Stimulated activated naive B cell treated with anti-CD40 and anti-IgM and Interleukin-4, amounts not matched to agents 10 μg/mL and 1 μg/mL and 100 μg/mL, for 72 hours (primary cell): ENCODE data around the gene CACNG3.

Experiments
- ATAC-seq, 2 donors: fragments of 150-1000 bp; cut with Tn5 transposase; replicated peaks; 2 replicates each; pipeline ENCODE4 v1.10.0; 2021; ENCODE audit warnings: moderate library complexity in 1 of 2
- DNase-seq: peaks from one replicate; pipeline ENCODE4 v3.0.0; 2021
- H3K27ac Mint-ChIP-seq: one replicate; pipeline ENCODE4 v1.8.0; 2022; ENCODE audit warnings: mild to moderate bottlenecking, mixed read lengths
- H3K27me3 Mint-ChIP-seq, 2 donors: one replicate each; pipeline ENCODE4 v1.8.0; 2022; ENCODE audit warnings: mixed read lengths in 2 of 2
- H3K36me3 Mint-ChIP-seq, 2 donors: one replicate each; pipeline ENCODE4 v1.8.0; 2022; ENCODE audit warnings: mixed read lengths in 2 of 2, mild to moderate bottlenecking in 1 of 2
- H3K4me1 Mint-ChIP-seq, 2 donors: one replicate each; pipeline ENCODE4 v1.8.0; 2022; ENCODE audit warnings: mixed read lengths in 2 of 2, mild to moderate bottlenecking in 1 of 2
- H3K4me3 Mint-ChIP-seq, 2 donors: one replicate each; pipeline ENCODE4 v1.8.0; 2022; ENCODE audit warnings: mild to moderate bottlenecking in 2 of 2, mixed read lengths in 2 of 2, moderate library complexity in 1 of 2
- H3K9me3 Mint-ChIP-seq, 2 donors: one replicate each; pipeline ENCODE4 v1.8.0; 2022; ENCODE audit warnings: mixed read lengths in 2 of 2, mild to moderate bottlenecking in 1 of 2

Gene CACNG3

DNA sequence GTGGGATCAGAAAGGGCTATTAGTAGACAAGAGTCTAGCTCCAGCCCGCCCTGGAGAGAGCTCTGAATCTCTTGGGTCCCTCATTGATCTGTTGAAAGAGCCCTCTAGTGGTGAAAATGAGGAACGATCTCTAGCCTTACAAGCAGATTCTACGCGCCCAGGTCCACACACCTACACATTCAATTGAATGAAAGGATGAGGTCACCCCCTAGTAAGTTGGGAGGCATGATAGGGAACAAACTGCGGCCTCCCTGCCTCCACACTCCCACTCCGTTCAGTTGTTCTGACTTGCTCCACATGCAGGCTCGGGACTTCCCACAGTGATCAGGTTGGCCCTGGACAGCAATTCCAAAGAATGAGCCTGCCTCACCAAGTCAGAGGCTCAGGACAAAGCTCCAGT lies 2.9 kb upstream of the CACNG3 start:
- ATAC-seq (peak; percentile 86 to 87), DNase-seq (peak; percentile 15)
- no peaks in the 10 kb centered on the region for H3K9me3 Mint-ChIP-seq
- H3K4me3 Mint-ChIP-seq: no peak overlapping the region
- no peak overlapping the region for H3K27ac Mint-ChIP-seq
- H3K27me3 Mint-ChIP-seq: peaks cover 50 to 51% of the 10 kb centered on the region in 2 donors
- no peaks in the 10 kb centered on the region for H3K36me3 Mint-ChIP-seq
- H3K4me1 Mint-ChIP-seq: peaks cover 12 to 34% of the 10 kb centered on the region in 2 donors

DNA sequence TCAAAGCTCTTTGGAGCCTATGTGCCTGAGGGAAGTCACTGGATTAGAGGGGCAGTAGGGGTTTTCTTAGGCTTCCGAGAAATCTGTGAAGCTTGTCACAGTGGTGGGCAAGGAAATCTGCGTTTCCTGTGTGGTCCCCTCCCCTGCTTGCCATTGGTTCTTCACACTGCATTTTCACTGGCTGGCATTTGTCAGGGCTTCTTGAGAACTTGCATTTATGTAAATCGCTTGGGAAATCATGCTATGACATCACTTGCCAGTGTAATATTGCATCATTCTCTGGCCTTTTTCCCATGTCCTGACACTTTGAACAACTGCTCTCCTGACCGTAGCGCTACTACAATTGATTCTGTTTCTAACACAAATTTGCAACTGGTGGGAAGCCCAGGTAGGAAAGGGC lies 1.8 kb downstream of the CACNG3 start:
- H3K4me1 Mint-ChIP-seq: peaks cover 9 to 28% of the 10 kb centered on the region in 2 donors
- H3K9me3 Mint-ChIP-seq: peaks cover 0 to 2% of the 10 kb centered on the region in 2 donors
- H3K27ac Mint-ChIP-seq: no peak overlapping the region
- no peak overlapping the region for H3K4me3 Mint-ChIP-seq
- H3K27me3 Mint-ChIP-seq: peaks cover 68 to 72% of the 10 kb centered on the region in 2 donors
- no peak for DNase-seq
- no peak for ATAC-seq
- no peaks in the 10 kb centered on the region for H3K36me3 Mint-ChIP-seq

DNA sequence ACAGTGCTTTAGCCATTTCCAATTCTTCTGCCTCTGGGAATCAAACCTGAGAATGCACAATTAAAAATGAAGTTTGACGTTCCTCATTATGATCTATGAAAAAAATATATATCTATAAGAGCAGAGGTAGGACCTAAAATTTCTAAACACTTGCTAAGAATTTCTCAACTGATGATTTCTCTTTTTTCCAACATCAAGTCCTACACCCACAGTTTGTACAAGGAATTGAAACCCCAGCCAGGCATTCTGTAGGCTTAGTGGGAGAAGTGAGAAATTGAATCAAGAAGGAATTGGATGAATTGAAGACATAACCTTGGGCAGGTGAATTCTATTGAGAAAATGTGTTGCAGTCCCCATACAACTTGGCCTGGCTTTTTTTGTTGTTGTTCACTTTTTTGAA lies 2.7 kb downstream of the CACNG3 start:
- H3K4me1 Mint-ChIP-seq: peaks cover 5 to 21% of the 10 kb centered on the region in 2 donors
- ATAC-seq (no peak), DNase-seq (no peak)
- peaks cover 63 to 69% of the 10 kb centered on the region in 2 donors for H3K27me3 Mint-ChIP-seq
- H3K36me3 Mint-ChIP-seq: no peaks in the 10 kb centered on the region
- H3K27ac Mint-ChIP-seq: no peak overlapping the region
- no peak overlapping the region for H3K4me3 Mint-ChIP-seq
- H3K9me3 Mint-ChIP-seq: peaks cover 0 to 2% of the 10 kb centered on the region in 2 donors

DNA sequence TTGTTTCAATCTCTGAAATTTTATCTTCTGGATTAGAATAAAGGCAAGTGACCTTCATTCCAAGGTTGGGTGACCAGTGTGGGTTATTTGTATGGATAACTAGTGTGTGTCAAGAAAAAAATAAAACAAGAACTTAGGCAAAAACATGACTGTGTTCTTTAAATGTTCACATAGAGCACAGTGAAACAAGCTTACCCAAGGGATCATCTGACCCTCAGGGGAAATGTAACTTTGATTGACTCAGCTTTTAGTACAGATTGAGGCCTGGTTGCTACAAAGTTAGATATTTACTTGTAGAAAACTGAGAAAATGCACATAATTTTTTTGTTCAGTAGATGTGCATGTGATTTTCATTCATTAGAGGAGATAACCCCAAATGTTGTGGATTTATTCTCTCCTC lies 6.7 kb downstream of the CACNG3 start:
- H3K27ac Mint-ChIP-seq: no peak overlapping the region
- DNase-seq (no peak), ATAC-seq (no peak)
- peaks cover 0 to 3% of the 10 kb centered on the region in 2 donors for H3K36me3 Mint-ChIP-seq
- no peak overlapping the region for H3K4me3 Mint-ChIP-seq
- H3K27me3 Mint-ChIP-seq: peaks cover 38 to 50% of the 10 kb centered on the region in 2 donors
- H3K4me1 Mint-ChIP-seq: peaks cover 0 to 3% of the 10 kb centered on the region in 2 donors
- peaks cover 0 to 2% of the 10 kb centered on the region in 2 donors for H3K9me3 Mint-ChIP-seq

DNA sequence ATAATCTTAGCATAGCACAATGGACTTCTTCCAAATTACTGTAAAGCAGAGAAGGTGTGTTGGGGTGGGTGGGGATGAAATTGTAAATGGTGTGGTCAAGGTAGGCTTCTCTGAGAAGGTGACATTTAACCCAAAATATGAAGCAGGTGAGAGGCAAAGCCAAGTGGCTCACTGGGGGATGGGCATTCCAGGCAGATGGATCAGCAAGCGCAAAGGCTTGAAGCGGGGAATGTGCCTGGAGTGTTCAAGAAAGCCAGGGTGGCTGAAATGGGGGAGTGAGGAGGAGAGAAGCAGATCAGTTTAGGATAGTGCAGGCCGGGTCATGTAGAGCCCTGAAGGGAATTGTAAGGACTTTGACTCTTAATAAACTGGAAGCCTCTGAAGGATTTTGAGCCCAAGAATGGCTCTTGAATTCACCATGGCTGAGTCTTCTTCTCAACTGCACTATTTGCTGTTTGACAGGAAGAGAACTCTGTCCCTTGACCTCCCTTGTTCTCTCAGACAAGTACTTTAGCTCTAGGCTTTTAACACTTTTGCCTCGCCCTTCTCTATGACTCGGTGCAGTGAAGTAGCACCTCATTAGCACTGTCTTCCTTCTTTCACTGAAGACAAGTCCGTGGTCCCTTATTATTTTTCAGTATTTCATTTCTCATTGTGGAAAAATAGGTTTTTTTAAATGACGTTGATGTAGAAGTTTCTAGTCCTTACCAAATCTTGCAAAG lies 14.7 kb downstream of the CACNG3 start:
- peaks cover 37 to 40% of the 10 kb centered on the region in 2 donors for H3K27me3 Mint-ChIP-seq
- no peak overlapping the region for H3K4me3 Mint-ChIP-seq
- H3K36me3 Mint-ChIP-seq: peaks cover 0 to 3% of the 10 kb centered on the region in 2 donors
- H3K4me1 Mint-ChIP-seq: no peaks in the 10 kb centered on the region
- no peak for ATAC-seq
- no peak for DNase-seq
- no peak overlapping the region for H3K27ac Mint-ChIP-seq
- H3K9me3 Mint-ChIP-seq: no peaks in the 10 kb centered on the region

DNA sequence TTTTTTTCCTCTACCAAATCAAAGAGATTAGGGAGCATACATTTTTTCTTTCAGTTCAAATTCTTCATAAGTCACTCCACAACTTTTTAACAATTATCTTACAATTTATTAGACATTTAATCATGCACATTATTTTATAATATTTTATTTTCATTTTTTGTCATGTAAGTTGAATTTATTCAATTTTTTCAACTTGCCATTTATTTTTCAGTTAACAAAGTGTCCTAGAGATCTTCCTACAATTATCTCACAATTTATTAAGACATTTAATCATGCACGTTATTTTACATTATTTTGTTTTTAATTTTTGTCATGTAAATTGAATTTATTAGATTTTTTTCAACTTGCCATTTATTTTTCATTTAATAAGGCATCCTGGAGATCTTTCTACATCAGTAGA lies 16.2 kb downstream of the CACNG3 start:
- no peaks in the 10 kb centered on the region for H3K4me1 Mint-ChIP-seq
- H3K36me3 Mint-ChIP-seq: no peaks in the 10 kb centered on the region
- ATAC-seq: no peak
- peaks cover 41 to 42% of the 10 kb centered on the region in 2 donors for H3K27me3 Mint-ChIP-seq
- DNase-seq: no peak
- no peak overlapping the region for H3K4me3 Mint-ChIP-seq
- no peaks in the 10 kb centered on the region for H3K9me3 Mint-ChIP-seq
- no peak overlapping the region for H3K27ac Mint-ChIP-seq

DNA sequence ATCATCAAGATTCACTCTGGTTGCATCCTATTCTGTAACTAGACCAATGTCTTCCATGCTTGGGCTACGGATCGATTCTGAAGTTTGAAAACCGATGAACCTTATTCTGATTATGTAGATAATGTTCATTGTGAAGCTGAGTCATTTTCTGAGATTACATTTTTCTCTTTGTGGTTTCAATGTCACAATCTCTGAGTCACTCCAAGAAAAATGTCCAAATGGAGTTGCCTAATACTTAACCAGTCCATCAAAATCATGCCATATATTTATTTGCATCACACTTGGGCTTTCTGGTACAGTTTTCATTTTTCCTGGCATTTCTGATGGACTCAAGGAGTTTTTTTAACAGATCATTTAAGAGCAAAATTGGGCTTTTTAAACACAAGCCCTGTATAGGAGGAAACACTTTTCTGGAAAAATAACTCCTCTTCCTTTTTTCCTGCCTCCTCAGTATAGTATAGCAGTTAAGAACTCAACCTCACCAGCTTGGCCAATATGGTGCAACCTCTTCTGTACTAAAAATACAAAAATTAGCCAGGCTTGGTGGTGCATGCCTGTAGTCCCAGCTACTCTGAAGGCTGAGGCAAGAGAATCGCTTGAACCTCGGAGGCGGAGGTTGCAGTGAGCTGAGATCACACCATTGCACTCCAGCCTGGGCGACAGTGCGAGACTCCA lies 17.5 kb downstream of the CACNG3 start:
- ATAC-seq: no peak
- Mint-ChIP-seq H3K4me3 (no peak overlapping the region), H3K27ac (no peak overlapping the region), H3K4me1 (no peaks in the 10 kb centered on the region), H3K9me3 (no peaks in the 10 kb centered on the region), H3K36me3 (no peaks in the 10 kb centered on the region), H3K27me3 (peaks cover 41 to 49% of the 10 kb centered on the region in 2 donors)
- no peak for DNase-seq

DNA sequence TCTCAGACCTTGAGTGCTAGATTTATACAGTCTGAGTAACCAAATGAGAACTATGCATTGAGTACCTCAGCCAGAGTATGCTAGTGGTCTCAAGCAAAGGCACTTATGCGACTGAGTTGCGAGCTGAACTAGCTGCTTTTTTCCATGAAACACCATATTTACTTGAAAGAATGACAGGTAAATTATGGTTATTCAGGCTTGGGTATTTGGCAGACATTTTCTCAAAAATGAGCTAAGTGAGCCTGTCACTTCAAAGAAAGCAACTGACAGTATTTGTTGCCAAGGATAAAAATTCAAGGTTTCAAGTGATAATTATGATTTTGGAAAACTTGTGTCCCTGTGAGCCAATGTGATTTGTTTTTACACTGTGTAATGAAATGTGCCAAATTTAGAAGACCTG lies 19.3 kb downstream of the CACNG3 start:
- ATAC-seq (no peak), DNase-seq (no peak)
- H3K4me3 Mint-ChIP-seq: no peak overlapping the region
- H3K36me3 Mint-ChIP-seq: no peaks in the 10 kb centered on the region
- peaks cover 37 to 40% of the 10 kb centered on the region in 2 donors for H3K27me3 Mint-ChIP-seq
- H3K4me1 Mint-ChIP-seq: peaks cover 0 to 4% of the 10 kb centered on the region in 2 donors
- H3K27ac Mint-ChIP-seq: no peak overlapping the region
- no peaks in the 10 kb centered on the region for H3K9me3 Mint-ChIP-seq

DNA sequence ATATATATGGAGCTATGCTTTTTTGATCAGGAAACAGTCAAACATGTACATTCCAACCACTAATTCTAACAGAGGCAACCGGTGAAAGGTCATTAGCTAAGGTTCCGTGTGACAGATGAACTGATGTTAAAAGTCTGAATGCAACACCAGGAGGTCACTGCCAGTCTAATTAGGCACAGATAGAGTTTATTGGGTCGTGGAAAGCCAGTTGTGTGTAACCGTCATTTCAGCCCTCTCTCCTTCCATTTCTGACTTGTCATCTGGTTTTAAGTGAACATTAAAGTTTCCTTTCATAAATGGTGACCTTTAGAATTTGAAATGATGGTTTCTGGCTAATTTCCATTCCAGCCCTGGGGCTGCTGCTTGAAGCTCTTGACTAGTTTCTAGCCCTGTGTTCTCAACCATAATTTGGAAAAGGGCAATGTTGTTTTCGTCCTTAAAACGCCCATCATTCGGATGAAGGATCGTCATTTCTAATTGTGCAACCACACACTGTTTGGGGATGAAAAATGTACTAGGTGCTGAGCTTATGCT lies 23.9 kb downstream of the CACNG3 start:
- H3K27me3 Mint-ChIP-seq: peaks cover 25 to 34% of the 10 kb centered on the region in 2 donors
- H3K36me3 Mint-ChIP-seq: no peaks in the 10 kb centered on the region
- H3K27ac Mint-ChIP-seq: no peak overlapping the region
- no peak overlapping the region for H3K4me3 Mint-ChIP-seq
- H3K9me3 Mint-ChIP-seq: peaks cover 0 to 2% of the 10 kb centered on the region in 2 donors
- H3K4me1 Mint-ChIP-seq: peaks cover 0 to 4% of the 10 kb centered on the region in 2 donors
- DNase-seq: no peak
- ATAC-seq: peak; percentile 42 to 69

DNA sequence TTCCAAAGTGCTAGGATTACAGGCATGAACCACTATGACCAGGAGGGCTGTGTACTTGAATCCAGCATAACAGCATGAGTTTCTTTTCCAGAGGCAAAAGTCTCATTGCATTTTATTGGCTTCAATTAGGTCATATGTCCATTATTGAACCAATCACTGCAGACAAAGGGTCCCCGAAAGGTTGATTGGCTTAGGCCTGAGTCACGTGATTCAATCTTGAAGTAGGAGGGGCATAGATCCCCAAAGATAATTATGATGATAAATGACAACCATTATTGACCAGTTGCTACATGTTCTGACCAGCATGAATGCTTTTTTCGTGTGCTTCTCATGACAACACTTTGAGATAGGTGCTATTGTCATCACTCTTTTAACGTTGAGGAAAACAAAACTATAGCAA lies 25.3 kb downstream of the CACNG3 start:
- H3K4me1 Mint-ChIP-seq: peaks cover 0 to 4% of the 10 kb centered on the region in 2 donors
- H3K27ac Mint-ChIP-seq: no peak overlapping the region
- ATAC-seq (no peak), DNase-seq (no peak)
- H3K36me3 Mint-ChIP-seq: no peaks in the 10 kb centered on the region
- H3K9me3 Mint-ChIP-seq: peaks cover 0 to 2% of the 10 kb centered on the region in 2 donors
- peaks cover 25 to 34% of the 10 kb centered on the region in 2 donors for H3K27me3 Mint-ChIP-seq
- no peak overlapping the region for H3K4me3 Mint-ChIP-seq

DNA sequence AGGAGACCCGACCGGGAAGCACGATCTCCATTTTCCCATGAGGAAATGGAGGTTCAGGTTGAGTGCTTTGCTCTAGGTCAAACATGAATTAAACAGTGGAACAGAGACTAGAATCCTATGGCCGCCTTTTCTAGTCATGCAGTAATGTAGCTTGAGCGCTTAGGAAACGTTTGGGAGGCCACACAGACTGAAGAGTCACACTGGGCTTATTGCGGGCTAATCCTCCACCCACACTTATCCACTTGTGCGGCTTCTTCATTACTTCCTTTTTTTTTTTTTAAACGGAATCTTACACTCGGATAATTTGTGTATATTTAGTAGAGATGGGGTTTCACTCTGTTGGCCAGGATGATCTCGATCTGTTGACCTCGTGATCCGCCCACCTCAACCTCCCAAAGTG lies 26.0 kb downstream of the CACNG3 start:
- Mint-ChIP-seq H3K27me3 (peaks cover 18 to 34% of the 10 kb centered on the region in 2 donors), H3K4me3 (no peak overlapping the region), H3K9me3 (peaks cover 0 to 2% of the 10 kb centered on the region in 2 donors), H3K27ac (no peak overlapping the region), H3K36me3 (no peaks in the 10 kb centered on the region), H3K4me1 (peaks cover 0 to 4% of the 10 kb centered on the region in 2 donors)
- DNase-seq (no peak), ATAC-seq (no peak)

DNA sequence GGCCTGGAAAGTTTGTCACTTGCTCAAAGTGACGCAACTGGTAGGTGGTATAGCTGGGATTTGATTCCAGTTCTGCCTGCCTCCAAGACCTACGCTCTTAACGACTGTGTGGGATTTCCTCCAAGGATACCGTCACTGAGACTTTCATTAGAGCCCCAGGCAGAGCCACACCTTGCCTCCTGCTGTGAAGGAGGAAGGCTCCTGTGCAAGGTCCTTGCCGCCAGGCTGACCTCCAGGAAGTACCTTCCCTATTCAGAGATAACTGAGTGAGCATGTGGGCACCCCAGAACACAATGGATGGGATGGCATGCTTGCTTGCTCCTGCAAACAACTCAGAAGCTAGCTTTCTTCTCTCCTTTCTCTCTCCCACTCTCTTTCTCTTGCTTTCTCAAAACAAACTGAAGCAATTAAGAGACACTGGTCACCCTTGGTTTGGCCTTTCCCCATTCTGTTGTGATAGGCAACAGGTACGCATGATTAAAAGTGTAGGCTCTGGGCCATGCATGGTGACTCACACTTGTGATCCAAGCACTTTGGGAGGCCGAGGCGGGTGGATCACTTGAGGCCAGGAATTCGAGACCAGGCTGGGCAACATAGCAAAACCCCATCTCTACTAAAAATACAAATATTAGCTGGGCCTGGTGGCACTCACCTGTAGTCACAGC lies 30.7 kb downstream of the CACNG3 start:
- H3K9me3 Mint-ChIP-seq: no peaks in the 10 kb centered on the region
- no peaks in the 10 kb centered on the region for H3K36me3 Mint-ChIP-seq
- H3K4me1 Mint-ChIP-seq: no peaks in the 10 kb centered on the region
- no peak for DNase-seq
- no peak overlapping the region for H3K27ac Mint-ChIP-seq
- H3K27me3 Mint-ChIP-seq: peaks cover 16 to 30% of the 10 kb centered on the region in 2 donors
- no peak overlapping the region for H3K4me3 Mint-ChIP-seq
- no peak for ATAC-seq

DNA sequence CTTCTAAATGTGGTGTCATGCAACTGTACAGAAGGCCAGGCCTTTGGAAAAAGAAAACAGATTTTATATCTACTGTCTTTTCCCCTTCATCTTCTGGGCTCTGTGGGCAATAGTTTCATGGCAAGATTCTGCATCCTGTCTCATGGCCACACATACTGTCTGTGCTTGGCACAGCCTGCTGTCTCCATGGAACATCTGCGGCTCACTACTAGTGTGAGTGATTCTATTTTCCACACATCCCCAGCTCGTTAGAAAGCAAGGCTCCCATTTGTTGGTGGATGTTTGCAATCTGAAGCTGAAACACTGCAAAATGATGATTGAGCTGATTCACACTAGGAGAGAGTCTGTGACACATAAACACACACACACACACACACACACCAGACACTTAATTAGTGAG lies 32.4 kb downstream of the CACNG3 start:
- Mint-ChIP-seq H3K4me3 (no peak overlapping the region), H3K27me3 (peaks cover 18 to 34% of the 10 kb centered on the region in 2 donors), H3K9me3 (no peaks in the 10 kb centered on the region), H3K36me3 (no peaks in the 10 kb centered on the region), H3K27ac (no peak overlapping the region), H3K4me1 (no peaks in the 10 kb centered on the region)
- DNase-seq (no peak), ATAC-seq (no peak)

DNA sequence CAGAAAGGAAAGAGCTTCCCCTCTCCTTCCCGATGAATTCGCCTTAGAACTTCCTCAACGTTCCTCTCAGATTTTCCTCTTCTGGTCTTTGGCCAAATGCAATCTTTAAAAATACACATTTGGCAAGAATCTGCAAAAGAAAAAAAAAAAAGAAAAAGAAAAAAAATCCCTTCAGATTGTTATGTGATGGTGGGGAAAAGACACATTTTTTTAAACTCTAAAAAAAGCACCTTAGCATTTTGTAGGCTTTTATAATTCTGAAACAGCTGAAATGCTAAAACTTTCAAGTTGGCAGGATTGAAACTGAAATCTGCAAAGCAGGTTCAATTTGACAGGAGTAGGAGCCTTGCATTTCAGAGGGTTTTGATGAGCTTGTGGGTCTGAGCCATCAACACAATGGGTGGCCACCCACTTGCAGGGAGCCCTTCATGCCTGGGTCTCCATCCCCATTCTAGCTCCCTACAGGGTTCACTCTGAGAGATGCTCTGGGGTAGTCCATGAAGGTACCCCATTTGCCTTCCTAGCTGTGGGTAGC lies 33.1 kb downstream of the CACNG3 start:
- ATAC-seq (no peak), DNase-seq (no peak)
- H3K4me1 Mint-ChIP-seq: no peaks in the 10 kb centered on the region
- no peak overlapping the region for H3K4me3 Mint-ChIP-seq
- H3K36me3 Mint-ChIP-seq: no peaks in the 10 kb centered on the region
- peaks cover 24 to 39% of the 10 kb centered on the region in 2 donors for H3K27me3 Mint-ChIP-seq
- H3K27ac Mint-ChIP-seq: no peak overlapping the region
- no peaks in the 10 kb centered on the region for H3K9me3 Mint-ChIP-seq
